Measurements from ENCODE around the gene FHIT.

FHIT gene

DNA sequence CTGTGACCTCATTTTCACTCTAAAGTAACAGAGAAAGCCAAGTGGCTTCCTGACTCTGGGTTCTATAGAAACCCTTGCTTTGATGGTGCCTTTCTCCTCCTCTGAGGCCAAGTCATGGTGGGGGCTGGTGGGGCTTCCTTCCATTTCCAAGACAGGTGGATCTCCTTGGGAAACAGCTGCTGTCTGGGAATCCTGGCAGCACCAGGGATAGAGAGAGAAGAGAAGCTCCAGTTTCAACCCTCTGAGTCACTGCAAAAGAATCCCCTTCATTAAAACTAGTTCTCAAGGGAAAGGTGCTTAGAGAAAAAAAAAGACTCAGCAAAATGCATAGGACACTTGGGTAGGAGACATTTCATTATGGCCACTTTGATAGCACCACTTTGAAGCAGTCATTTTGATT lies 614.4 kb downstream of the FHIT start:
- TF ChIP-seq, protein P1, sequence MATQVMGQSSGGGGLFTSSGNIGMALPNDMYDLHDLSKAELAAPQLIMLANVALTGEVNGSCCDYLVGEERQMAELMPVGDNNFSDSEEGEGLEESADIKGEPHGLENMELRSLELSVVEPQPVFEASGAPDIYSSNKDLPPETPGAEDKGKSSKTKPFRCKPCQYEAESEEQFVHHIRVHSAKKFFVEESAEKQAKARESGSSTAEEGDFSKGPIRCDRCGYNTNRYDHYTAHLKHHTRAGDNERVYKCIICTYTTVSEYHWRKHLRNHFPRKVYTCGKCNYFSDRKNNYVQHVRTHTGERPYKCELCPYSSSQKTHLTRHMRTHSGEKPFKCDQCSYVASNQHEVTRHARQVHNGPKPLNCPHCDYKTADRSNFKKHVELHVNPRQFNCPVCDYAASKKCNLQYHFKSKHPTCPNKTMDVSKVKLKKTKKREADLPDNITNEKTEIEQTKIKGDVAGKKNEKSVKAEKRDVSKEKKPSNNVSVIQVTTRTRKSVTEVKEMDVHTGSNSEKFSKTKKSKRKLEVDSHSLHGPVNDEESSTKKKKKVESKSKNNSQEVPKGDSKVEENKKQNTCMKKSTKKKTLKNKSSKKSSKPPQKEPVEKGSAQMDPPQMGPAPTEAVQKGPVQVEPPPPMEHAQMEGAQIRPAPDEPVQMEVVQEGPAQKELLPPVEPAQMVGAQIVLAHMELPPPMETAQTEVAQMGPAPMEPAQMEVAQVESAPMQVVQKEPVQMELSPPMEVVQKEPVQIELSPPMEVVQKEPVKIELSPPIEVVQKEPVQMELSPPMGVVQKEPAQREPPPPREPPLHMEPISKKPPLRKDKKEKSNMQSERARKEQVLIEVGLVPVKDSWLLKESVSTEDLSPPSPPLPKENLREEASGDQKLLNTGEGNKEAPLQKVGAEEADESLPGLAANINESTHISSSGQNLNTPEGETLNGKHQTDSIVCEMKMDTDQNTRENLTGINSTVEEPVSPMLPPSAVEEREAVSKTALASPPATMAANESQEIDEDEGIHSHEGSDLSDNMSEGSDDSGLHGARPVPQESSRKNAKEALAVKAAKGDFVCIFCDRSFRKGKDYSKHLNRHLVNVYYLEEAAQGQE (IDR thresholded peaks at IDR 0.05; ENCODE audit: insufficient read depth in 1 of 2, low read depth in 2 of 2, low read length in 2 of 2): no peak
- no peak for TF ChIP-seq SIN3A (IDR thresholded peaks at IDR 0.05; ENCODE audit: borderline replicate concordance, insufficient read depth, low read length)
- TF ChIP-seq FOXP2 (optimal IDR thresholded peaks at IDR 0.05; ENCODE audit: borderline replicate concordance, extremely low read depth, extremely low read length, insufficient read depth): no peak
- no peak for TF ChIP-seq POLR2AphosphoS5 (IDR thresholded peaks at IDR 0.05; ENCODE audit: low read depth, low read length)
- TF ChIP-seq TAF1 (IDR thresholded peaks at IDR 0.05; ENCODE audit: borderline replicate concordance, insufficient read depth, low read length): no peak

DNA sequence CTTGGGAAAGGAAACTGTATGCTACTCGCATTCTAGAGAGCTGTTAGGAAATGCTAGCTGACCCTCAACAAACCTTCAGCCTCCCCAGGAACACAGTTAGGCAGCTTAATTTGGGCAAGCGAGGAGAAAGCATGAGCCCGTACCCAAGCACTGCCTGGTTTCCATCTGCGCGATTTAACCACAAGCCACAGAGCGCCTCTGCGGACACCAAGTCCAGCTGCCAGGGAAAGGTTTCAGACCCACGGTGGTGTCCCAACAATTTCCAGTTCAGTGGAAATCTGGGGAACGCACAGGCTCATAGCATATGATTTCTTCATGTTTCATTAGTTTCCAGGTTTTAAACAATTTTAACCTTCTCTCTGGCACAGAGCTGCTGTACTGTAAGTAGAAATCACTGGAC lies 617.6 kb downstream of the FHIT start:
- TF ChIP-seq POLR2AphosphoS5 (IDR thresholded peaks at IDR 0.05; ENCODE audit: low read depth, low read length) (no peak), FOXP2 (optimal IDR thresholded peaks at IDR 0.05; ENCODE audit: borderline replicate concordance, extremely low read depth, extremely low read length, insufficient read depth) (no peak), TAF1 (IDR thresholded peaks at IDR 0.05; ENCODE audit: borderline replicate concordance, insufficient read depth, low read length) (no peak), SIN3A (IDR thresholded peaks at IDR 0.05; ENCODE audit: borderline replicate concordance, insufficient read depth, low read length) (no peak)
- TF ChIP-seq, protein P1 (IDR thresholded peaks at IDR 0.05; ENCODE audit: insufficient read depth in 1 of 2, low read depth in 2 of 2, low read length in 2 of 2): no peak

DNA sequence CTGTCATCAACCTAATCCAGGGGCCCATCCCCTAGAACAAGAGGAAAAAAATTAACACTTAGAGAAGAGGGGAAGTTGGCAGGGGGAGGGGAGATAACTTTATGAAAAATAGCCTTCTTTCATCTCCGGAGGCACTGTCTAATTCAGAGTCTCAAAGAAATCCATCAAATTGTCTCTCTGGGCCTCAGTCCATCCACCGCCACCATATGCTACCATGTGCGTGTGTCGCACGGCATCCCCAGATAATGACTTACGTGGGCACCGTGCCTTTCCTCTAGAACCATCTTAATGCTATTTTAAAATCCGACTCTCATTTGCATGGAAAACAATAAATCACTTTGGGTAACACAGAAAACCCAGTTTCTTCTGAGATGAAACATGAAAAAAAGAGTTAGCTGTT lies 619.7 kb downstream of the FHIT start:
- no peak for TF ChIP-seq POLR2AphosphoS5 (IDR thresholded peaks at IDR 0.05; ENCODE audit: low read depth, low read length)
- TF ChIP-seq SIN3A (IDR thresholded peaks at IDR 0.05; ENCODE audit: borderline replicate concordance, insufficient read depth, low read length): no peak
- TF ChIP-seq TAF1 (IDR thresholded peaks at IDR 0.05; ENCODE audit: borderline replicate concordance, insufficient read depth, low read length): no peak
- TF ChIP-seq, protein P1 (IDR thresholded peaks at IDR 0.05; ENCODE audit: insufficient read depth in 1 of 2, low read depth in 2 of 2, low read length in 2 of 2): no peak
- TF ChIP-seq FOXP2 (optimal IDR thresholded peaks at IDR 0.05; ENCODE audit: borderline replicate concordance, extremely low read depth, extremely low read length, insufficient read depth): no peak

DNA sequence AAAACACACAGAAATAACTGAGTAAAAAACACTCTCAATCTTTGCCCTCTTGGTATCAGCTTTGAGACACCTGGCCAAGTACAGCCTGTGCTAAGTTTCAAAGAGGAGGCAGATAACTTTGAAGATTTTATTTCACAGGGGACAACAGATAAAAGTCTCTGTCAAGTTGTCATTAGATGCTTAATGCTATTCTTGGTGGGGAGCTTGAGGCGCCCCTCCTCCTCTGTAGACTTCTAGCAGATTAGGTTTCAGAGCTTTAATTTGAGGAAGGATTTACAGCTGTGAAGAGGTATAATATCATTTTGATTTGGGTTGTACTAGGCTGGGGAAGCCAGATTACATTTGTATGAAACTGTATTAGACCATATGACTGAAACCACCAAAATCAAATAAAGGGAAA lies 620.3 kb downstream of the FHIT start:
- TF ChIP-seq, protein P1 (IDR thresholded peaks at IDR 0.05; ENCODE audit: insufficient read depth in 1 of 2, low read depth in 2 of 2, low read length in 2 of 2): no peak
- no peak for TF ChIP-seq TAF1 (IDR thresholded peaks at IDR 0.05; ENCODE audit: borderline replicate concordance, insufficient read depth, low read length)

DNA sequence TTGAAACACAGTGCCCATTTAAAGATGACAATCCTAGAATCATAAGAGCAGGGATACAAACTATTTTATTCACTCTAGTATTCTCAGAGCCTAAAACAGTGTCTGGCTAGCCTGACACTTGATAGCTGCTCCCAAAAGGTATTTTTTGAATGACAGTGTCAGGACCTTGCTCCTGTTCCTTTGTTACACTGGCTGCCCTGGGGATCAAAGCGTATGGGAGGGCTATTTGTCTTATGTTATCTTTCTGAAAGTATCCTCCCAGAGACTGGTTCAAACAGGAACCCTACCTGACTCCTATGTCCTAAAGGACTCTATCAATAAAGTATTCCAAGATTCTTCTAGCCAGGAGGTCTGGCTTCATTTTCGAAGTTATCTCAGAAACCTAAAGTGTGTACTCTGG lies 621.4 kb downstream of the FHIT start:
- TF ChIP-seq, protein P1 (IDR thresholded peaks at IDR 0.05; ENCODE audit: insufficient read depth in 1 of 2, low read depth in 2 of 2, low read length in 2 of 2): no peak
- no peak for TF ChIP-seq SIN3A (IDR thresholded peaks at IDR 0.05; ENCODE audit: borderline replicate concordance, insufficient read depth, low read length)
- TF ChIP-seq POLR2AphosphoS5 (IDR thresholded peaks at IDR 0.05; ENCODE audit: low read depth, low read length): no peak
- no peak for TF ChIP-seq FOXP2 (optimal IDR thresholded peaks at IDR 0.05; ENCODE audit: borderline replicate concordance, extremely low read depth, extremely low read length, insufficient read depth)
- TF ChIP-seq TAF1 (IDR thresholded peaks at IDR 0.05; ENCODE audit: borderline replicate concordance, insufficient read depth, low read length): no peak
